K562 (cell line): Measurements from ENCODE around the gene TRIM23. TPM values are rescaled to one million over a fixed set of nuclear protein-coding genes. Genes with fewer than 3 reads are reported as not detected.
"Not testable (repeated sequence)": the region's sequence is repeated elsewhere in the genome, so short reads cannot be mapped to it uniquely, and the experiment has no call there.

Experiments
- ATAC-seq: fragments of 200-7000 bp; cut with Tn5 transposase; 3 replicates; pipeline ENCODE4 v1.9.1; 2020; ENCODE audit warnings: moderate library complexity
- BruUV-seq: library from RNA; stranded (reverse); fragments of 400-500 nt; replicated peaks from 2 replicates; lab custom pipeline; 2021; lab: Mats Ljungman, UMichigan
- CTCF ChIA-PET: fragments of 300-600 bp; formaldehyde crosslinking; extraction: SDS; loops from one replicate; lab custom pipeline; 2021; ENCODE audit warnings: low intra/inter-chr PET ratio; lab: Yijun Ruan, JAX
- POLR2A ChIA-PET: fragments of 300-600, 350-650 bp; sonication (Branson Sonifier 250); formaldehyde crosslinking; extraction: SDS; loops from one replicate; lab custom pipeline; 2021; ENCODE audit warnings: antibody characterized with exemption, inconsistent platforms; lab: Yijun Ruan, JAX
- DNase-seq, 4 experiments: peaks; one replicate each; pipeline versions ENCODE4 v3.0.0 to v3.0.0-alpha.2; 2011 to 2018; ENCODE audit warnings: low spot score in 3 of 4, mixed read lengths in 3 of 4; ENCODE audit errors: extremely low read depth in 1 of 4
- FAIRE-seq: peaks from 2 replicates; lab custom pipeline; 2011; peaks lifted over from hg19 to GRCh38; lab: Jason Lieb, UNC
- H2AFZ ChIP-seq: 2 replicates; pipeline ENCODE4 v1.6.0; 2011; ENCODE audit warnings: low read depth, low read length, control low read depth, inconsistent platforms
- H3K27ac ChIP-seq: fragments of 200-600 bp; 3 replicates; pipeline ENCODE4 v1.8.0; 2011; ENCODE audit warnings: low read depth, mild to moderate bottlenecking, control low read depth, inconsistent platforms, low read length, moderate library complexity, mixed read lengths; ENCODE audit errors: extremely low read depth
- H3K27me3 ChIP-seq, 2 experiments: fragments of 300-600 bp in 1 of 2; 2 replicates in 1 of 2; 3 replicates in 1 of 2; pipeline versions ENCODE4 v1.6.0 to v1.8.0; 2011; ENCODE audit warnings: inconsistent platforms in 2 of 2, low read length in 2 of 2, mild to moderate bottlenecking in 1 of 2, mixed read lengths in 1 of 2, moderate library complexity in 1 of 2; ENCODE audit not compliant: control insufficient read depth in 2 of 2, insufficient read depth in 2 of 2
- H3K36me3 ChIP-seq: fragments of 300-600 bp; 3 replicates; pipeline ENCODE4 v1.8.0; 2011; ENCODE audit warnings: mild to moderate bottlenecking, low read length, inconsistent platforms; ENCODE audit not compliant: control insufficient read depth, insufficient read depth
- H3K4me1 ChIP-seq, 2 experiments: fragments of 200-600 bp in 1 of 2; replicated peaks in 1 of 2; 2 replicates in 1 of 2; 3 replicates in 1 of 2; pipeline versions ENCODE4 v1.5.1 to v1.8.0; 2011; ENCODE audit warnings: inconsistent platforms in 2 of 2, low read length in 2 of 2, mild to moderate bottlenecking in 1 of 2, mixed read lengths in 1 of 2, moderate library complexity in 1 of 2; ENCODE audit not compliant: control insufficient read depth in 2 of 2, insufficient read depth in 2 of 2
- H3K4me2 ChIP-seq: 2 replicates; pipeline ENCODE4 v1.6.1; 2011; ENCODE audit warnings: low read length, control low read depth, inconsistent platforms, mixed read lengths; ENCODE audit not compliant: insufficient read depth
- H3K4me3 ChIP-seq: fragments of 200-600 bp; sonication (generic), shearing (Covaris generic); 2 replicates; pipeline ENCODE4 v1.5.1; 2016; ENCODE audit warnings: control low read depth, inconsistent platforms
- H3K79me2 ChIP-seq: fragments of 200-600 bp; 3 replicates; pipeline ENCODE4 v1.8.0; 2011; ENCODE audit warnings: low read length, inconsistent platforms; ENCODE audit not compliant: control insufficient read depth, insufficient read depth
- H3K9ac ChIP-seq, 2 experiments: 2 replicates each; pipeline versions ENCODE4 v1.6.0 to v1.6.1; 2011; ENCODE audit warnings: low read depth in 2 of 2, low read length in 2 of 2, control low read depth in 1 of 2, inconsistent platforms in 1 of 2, mild to moderate bottlenecking in 1 of 2, mixed read lengths in 1 of 2; ENCODE audit not compliant: insufficient read depth in 1 of 2
- H3K9me1 ChIP-seq: one replicate; pipeline ENCODE4 v1.6.0; 2011; ENCODE audit warnings: inconsistent platforms, mild to moderate bottlenecking, low read length, moderate library complexity; ENCODE audit not compliant: control insufficient read depth, insufficient read depth
- H3K9me3 ChIP-seq: replicated peaks from 2 replicates; pipeline ENCODE4 v1.5.1; 2011; ENCODE audit warnings: low read depth, low read length, inconsistent platforms; ENCODE audit not compliant: control insufficient read depth, insufficient read depth
- H4K20me1 ChIP-seq: replicated peaks from 2 replicates; pipeline ENCODE4 v1.6.1; 2011; ENCODE audit warnings: low read length, inconsistent platforms, mixed read lengths; ENCODE audit not compliant: control insufficient read depth, insufficient read depth
- CTCF ChIP-seq, 3 experiments: IDR thresholded peaks in 2 of 3; conservative IDR thresholded peaks in 1 of 3; 2 replicates each; pipeline ENCODE4 v1.5.1; 2011 to 2012; ENCODE audit warnings: low read length in 3 of 3, mild to moderate bottlenecking in 3 of 3, control low read depth in 2 of 3, improper control_type of control experiment in 1 of 3, inconsistent platforms in 1 of 3, low read depth in 1 of 3, mixed read lengths in 1 of 3, moderate library complexity in 1 of 3; ENCODE audit not compliant: insufficient read depth in 2 of 3
- HDGF ChIP-seq: fragments of 450-650 bp; IDR thresholded peaks from 2 replicates; pipeline ENCODE4 v1.6.1; 2016
- RAD21 ChIP-seq, 2 experiments: fragments of 250-450 bp in 1 of 2; fragments of 450-650 bp in 1 of 2; sonication (Bioruptor Pico) in 1 of 2; formaldehyde crosslinking in 1 of 2; IDR thresholded peaks in 1 of 2; conservative IDR thresholded peaks in 1 of 2; 2 replicates each; pipeline versions ENCODE4 v1.4.0 to v1.8.0; 2020 to 2022; ENCODE audit warnings: mild to moderate bottlenecking in 2 of 2, moderate library complexity in 1 of 2
- TSHZ1 ChIP-seq: fragments of 250-450 bp; sonication (Bioruptor Pico); IDR thresholded peaks from 2 replicates; pipeline ENCODE4 v1.4.0; 2020; ENCODE audit warnings: mild to moderate bottlenecking, moderate library complexity
- WGBS: fragments of 100-300 bp; shearing (Covaris generic); methylation state at CpG from one replicate; pipeline ENCODE4 v1.1.6; 2016; ENCODE audit warnings: low coverage, mixed read lengths; ENCODE audit not compliant: insufficient coverage; ENCODE audit errors: missing lambda C conversion rate; 5-methylcytosine and 5-hydroxymethylcytosine counted together
- in situ Hi-C: fragments of 300-500 bp; cut with MboI; formaldehyde crosslinking; loops from 4 replicates; pipeline ENCODE4 v1.15.0; 2018; ENCODE audit warnings: inconsistent platforms, mixed read lengths
- intact Hi-C: fragments of 100-400 bp; cut with micrococcal nuclease; formaldehyde crosslinking; loops from 2 replicates; pipeline ENCODE4 v1.14.2; 2022
- polyA plus RNA-seq, 8 experiments: library from polyadenylated mRNA; depleted of rRNA in 4 of 8; stranded (reverse) in 5 of 8; unstranded in 3 of 8; fragments of >200 nt; fragmentation: Nextera tagmentation in 2 of 8; fragmentation: Illumina TruSeq in 1 of 8; extraction: Ambion mirVana in 2 of 8; extraction: Trizol in 1 of 8; gene quantifications; 2 replicates each; pipeline versions ENCODE4 v1.2.1 to v1.2.3, GENCODE V29; 2011 to 2014; ENCODE audit warnings: inconsistent platforms in 1 of 8, missing spikeins in 1 of 8
- total RNA-seq, 7 experiments: library from RNA; depleted of rRNA in 6 of 7; stranded (reverse); fragments of >200 nt in 6 of 7; fragmentation: Illumina TruSeq in 2 of 7; extraction: Trizol in 2 of 7; gene quantifications; 2 replicates each; pipeline versions ENCODE4 v1.2.1 to v1.2.3, GENCODE V29; 2011 to 2021; ENCODE audit warnings: low replicate concordance in 1 of 7

TRIM23 gene
- total and polyA plus RNA-seq, 9 of the 15 experiments (the other 6 are each of a cell fraction or from before 2014, with no cell fraction given) = 2.4 to 8.5 (median 4.9) TPM

GRCh38 chr5:65611524-65611923 lies 12.6 kb downstream of the TRIM23 start (continued):
- TF ChIP-seq HDGF = no peak

GRCh38 chr5:65601761-65602160 lies 22.4 kb downstream of the TRIM23 start:
- peaks cover 45% of the 10 kb centered on the region for H3K36me3 ChIP-seq
- H3K27me3 ChIP-seq, ATAC-seq, CTCF ChIA-PET, H3K9me3 ChIP-seq, H3K27ac ChIP-seq, POLR2A ChIA-PET, H2AFZ ChIP-seq, H3K4me2 ChIP-seq, FAIRE-seq, BruUV-seq, DNase-seq, intact Hi-C loops, in situ Hi-C loops, H3K9me1 ChIP-seq, H3K4me3 ChIP-seq, H3K79me2 ChIP-seq, H3K9ac ChIP-seq, H4K20me1 ChIP-seq, H3K4me1 ChIP-seq: not testable (repeated sequence)
- 83% methylated on average over 1 of the region's 1 CpG for WGBS

- ChIA-PET CTCF (interaction anchor here (0.6 to 1.4 kb wide), 3 partner anchors 107 to 951 kb away, joined by 3 to 9 read pairs (median 4); partner anchors contain the start of gene ADAMTS6), POLR2A (interaction anchor here (1.0 to 1.1 kb wide), 2 partner anchors 25 to 35 kb away, joined by 3 to 4 read pairs; partner anchors contain the start of gene TRIM23)
- in situ Hi-C loops = no loop called here
- no peaks in the 10 kb centered on the region for H3K9me3 ChIP-seq
- DNase-seq = no peak
- no peak overlapping the region for H3K9ac ChIP-seq
- peaks cover 77% of the 10 kb centered on the region for H3K36me3 ChIP-seq
- H3K27me3 ChIP-seq = no peaks in the 10 kb centered on the region
- no peak overlapping the region for H3K4me3 ChIP-seq
- intact Hi-C loops = no loop called here
- no peak for FAIRE-seq
- no TSS peak for BruUV-seq
- no peak for ATAC-seq
- no peak overlapping the region for H3K4me2 ChIP-seq
- H3K79me2 ChIP-seq = no peaks in the 10 kb centered on the region
- no peak overlapping the region for H3K27ac ChIP-seq
- 88% methylated on average over 2 of the region's 2 CpGs for whole genome bisulfite sequencing
- no peaks in the 10 kb centered on the region for H4K20me1 ChIP-seq
- TF ChIP-seq RAD21 (CRISPR knock-in tag; conservative IDR thresholded peaks at IDR 0.05 in 1 of 2, IDR thresholded peaks at IDR 0.05 in 1 of 2) = peak in 1 of 2 experiments; percentile 27; a peak in 2 of 4 replicates
- no peak for TF ChIP-seq TSHZ1 (CRISPR knock-in tag)
- TF ChIP-seq CTCF (IDR thresholded peaks at IDR 0.05 in 2 of 3, conservative IDR thresholded peaks at IDR 0.05 in 1 of 3; ENCODE audit: insufficient read depth in 2 of 3, low read depth in 1 of 3, low read length in 3 of 3) = peak in 1 of 3 experiments; percentile 32; a peak in 1 of 6 replicates
- no peaks in the 10 kb centered on the region for H3K4me1 ChIP-seq
- no peaks in the 10 kb centered on the region for H3K9me1 ChIP-seq
- H2AFZ ChIP-seq = no peak overlapping the region
These were observed 35.4 kb downstream of the TRIM23 start for GRCh38 chr5:65588694-65589093.
